ENCODE measurements around the gene RAD54L.
A peak's percentile ranks its signal among the peaks of the same experiment; 100 is the strongest.
"Not testable (repeated sequence)": the region's sequence is repeated elsewhere in the genome, so short reads cannot be mapped to it uniquely, and the experiment has no call there.

RAD54L gene

DNA sequence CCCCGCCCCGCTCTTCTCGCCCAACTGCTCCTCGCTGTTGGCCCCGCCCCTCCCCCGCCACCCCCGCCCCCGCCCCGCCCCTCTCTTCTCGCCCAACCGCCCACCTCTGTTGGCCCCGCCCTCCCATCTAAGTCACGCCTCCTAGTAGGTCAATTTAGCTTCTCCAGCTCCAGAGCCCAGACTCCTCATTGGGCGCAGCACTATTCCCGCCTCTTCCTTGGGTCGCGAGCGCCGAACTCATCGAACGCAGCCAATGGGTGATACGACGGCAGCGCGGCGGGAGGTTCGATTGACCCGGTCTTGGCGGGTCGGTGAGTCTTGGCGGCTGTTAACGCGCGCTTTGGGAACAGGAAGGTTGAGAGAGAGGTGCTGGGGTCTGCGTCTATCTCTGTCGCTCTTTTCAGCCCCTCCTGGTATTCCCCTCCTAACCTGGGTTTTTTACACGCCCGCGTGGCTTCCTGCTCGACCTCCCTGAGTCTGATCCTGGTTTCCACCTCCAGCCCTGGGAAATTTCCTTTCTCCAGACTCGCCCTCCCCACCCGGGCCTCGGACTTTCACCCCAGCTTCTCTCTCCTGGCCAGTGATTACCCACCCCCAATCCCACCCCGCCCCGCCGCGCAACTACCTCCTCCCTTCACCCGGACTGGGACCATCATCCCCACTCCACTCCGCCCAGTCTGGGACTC is at the start of gene RAD54L:
Gene RAD54L, plus strand, starts transcription at position 328 of the 686 bp plus-strand sequence. CDS start 643 bp downstream, outside the sequence.
- DNase-seq (ENCODE audit: low spot score): peak; percentile 98

DNA sequence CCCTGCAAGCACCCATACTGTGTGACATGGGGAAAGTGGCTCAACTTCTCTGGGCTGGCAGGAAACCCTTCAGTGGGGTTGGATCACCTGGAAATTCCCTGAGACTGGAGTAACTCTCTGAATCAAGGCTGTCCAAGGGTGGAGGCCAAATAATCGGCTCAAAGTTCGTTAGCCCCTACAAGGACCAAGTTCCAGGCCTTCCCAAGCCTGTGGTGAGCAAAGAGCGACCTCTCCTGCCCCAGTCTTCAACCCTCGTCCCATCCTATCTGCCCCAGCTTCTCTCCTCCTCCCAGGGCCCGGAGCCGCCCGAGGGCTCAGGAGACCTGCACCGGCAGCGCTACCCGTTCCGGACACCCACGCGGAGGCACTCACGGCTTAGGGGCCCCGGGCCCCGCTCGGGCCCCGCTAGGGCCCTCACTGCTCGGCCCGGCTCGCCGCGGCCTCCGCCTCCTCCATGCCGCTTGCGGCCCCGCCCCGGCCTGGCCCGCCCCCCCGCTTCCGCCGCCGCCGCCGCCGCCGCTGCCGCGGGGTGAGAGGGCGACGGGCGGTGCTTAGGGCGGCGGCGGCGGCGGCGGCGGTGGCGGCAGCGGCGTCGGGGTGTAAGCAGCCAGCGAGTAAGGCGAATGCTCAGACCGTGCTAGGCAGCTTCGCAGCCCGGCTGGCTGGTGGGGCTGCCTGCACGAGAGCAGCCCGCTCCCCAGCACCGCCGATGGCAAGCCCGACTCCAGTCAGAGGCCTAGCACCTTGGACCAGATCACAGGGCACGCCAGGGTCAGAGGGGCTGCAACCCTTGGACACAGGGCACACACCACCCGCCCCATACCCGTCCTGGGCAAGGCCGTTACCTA is 49.4 kb upstream of the RAD54L start, which contains the start of gene POMGNT1:
Gene POMGNT1, minus strand, starts transcription at position 471 of the 848 bp plus-strand sequence. CDS start 613 bp downstream, outside the sequence.
- DNase-seq (ENCODE audit: low spot score): peak; percentile 73

DNA sequence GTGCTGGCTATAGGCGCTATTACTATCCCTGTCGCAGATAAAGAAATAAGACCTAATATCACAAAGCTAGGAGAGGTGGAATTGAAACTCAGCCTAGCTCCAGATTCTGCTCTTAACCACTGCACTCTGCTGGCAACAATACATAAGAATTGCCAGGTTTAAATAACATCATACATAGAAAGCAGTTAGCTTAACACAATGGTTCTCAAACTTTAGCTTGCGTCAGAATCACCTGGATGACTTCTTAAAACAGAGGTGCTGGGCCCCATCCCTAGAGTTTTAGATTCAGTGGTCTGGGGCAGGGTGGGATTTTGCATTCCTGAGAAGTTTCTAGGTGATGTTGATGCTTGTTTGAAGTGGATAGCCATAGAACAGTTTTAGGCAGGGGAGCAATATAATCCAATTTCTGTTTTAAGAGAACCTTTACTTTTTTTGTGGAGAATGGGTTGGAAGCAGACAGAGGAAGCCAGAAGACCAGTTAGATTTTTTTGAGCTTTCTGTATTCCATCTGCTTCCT is 48.3 kb upstream of the RAD54L start:
- no peak for DNase-seq (ENCODE audit: low spot score)

DNA sequence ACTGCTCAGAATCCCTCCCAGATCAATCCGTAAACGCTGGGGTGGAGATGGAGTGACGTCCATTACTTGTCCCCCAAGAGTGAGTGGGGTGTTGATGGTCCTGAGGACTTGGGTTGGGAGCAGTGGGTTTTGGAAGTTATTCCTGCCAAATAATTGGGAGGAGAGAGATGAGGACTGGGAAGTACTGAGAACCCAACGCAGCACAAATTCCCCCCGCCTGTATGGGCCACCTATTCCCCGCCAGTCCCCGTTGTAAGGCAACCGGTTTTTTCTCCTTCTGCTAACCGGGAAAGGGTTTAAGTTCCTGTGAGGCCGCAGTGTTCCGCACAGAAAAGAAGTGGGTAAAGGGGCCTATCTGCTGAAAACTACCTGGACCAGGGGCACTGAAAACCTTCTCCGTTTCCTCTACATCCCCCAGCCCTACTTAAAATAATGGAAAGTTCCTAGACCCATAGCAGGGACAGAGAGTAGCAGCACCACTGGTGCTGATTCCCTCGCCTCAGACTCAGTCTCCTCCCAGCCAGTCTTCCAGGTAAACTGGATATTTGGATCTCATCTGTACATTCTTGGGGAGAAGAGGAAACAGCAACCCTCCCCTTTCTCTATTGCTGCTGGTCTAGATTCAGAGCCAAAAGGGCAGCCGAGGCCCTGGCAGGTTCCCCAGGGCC is 43.7 kb upstream of the RAD54L start:
- no peak for DNase-seq (ENCODE audit: low spot score)

DNA sequence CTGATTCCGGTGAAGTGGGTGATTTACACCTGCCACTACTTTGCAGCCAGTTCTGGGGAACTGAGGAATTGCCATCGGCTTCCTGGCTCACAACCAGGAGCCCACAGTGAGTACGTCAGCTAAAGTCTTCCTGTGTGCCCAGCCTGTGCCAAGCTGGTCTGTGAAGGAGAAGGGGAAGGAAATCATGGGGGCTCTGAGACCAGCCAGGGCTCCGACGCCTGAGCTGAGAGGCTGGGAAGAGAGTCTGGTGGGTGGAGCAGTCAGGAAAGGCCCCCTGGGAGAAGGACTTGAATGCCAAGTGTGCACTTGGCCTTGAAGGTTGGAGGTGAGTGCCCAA is 43.2 kb upstream of the RAD54L start:
- no peak for DNase-seq (ENCODE audit: low spot score)

DNA sequence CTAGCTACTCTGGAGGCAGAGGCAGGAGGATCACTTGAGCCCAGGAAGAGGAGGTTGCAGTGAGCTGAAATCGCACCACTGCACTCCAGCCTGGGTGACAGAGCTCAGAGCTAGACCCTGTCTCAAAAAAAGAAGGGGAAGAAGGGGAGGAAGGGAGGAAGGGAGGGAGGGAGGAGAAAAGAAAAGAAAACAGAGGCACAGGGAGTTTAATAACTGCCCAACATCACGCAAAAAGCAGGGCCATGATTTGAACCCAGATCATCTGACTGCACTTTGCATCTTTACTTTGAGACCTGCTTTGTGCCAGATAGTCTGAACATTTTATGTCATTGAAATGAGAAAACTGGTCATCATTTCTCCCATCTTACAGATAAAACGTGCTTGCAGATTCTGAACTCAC is 42.4 kb upstream of the RAD54L start:
- DNase-seq (ENCODE audit: low spot score): no peak

DNA sequence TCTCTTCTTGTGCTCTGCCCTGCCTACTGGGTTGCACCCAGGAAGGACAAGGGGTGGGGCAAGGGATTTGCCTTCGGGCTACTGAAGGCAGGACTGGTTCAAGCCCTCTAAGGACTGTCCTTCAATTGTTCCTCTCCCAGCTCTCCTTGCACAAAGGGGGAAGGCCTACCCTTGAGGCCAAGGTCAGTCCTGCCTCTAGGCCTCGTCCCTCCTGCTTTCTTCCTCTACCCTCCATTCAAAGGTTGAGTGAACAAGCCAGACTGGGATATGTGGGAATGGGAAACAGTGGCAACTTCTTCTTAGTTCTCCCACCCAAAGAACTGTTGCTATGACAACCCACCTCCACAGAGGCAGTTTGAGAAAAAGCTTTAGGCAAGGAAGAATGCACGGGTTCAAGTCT is 41.8 kb upstream of the RAD54L start:
- DNase-seq (ENCODE audit: low spot score): no peak

DNA sequence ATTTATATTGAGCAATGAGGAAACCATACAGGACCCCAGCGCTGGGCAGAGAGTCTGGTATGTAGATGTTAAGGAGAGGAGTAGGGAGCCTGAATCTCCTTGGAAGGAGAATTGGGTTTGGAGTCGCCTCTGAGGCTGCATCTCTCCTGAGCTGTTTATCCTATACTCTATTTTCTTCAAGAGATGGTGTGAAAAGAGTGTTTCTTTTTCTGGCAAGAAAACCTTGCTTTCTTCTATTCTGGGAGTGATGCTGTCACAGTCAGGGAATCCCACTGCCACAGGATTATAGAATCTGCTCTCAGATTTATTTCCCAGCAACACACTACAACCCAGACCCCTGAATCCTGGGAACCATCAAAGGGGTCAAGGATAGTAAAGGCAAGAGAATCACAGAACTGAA is 41.2 kb upstream of the RAD54L start:
- DNase-seq (ENCODE audit: low spot score): no peak

DNA sequence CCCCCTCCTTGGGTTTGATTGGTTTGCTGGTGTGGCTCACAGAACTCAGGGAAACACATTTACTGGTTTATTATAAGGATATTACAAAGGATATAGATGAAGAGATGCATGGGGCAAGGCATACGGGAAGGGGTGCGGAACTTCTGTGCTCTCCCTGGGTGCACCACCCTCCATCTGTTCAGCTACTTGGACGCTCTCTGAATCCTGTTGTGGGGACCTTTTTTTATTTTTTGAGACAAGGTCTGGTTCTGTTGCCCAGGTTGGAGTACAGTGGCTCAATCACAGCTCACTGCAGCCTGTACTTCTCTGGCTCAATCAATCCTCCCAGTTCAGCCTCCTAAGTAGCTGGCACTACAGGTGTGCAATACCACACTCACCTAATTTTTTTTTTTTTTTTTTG is 37.0 kb upstream of the RAD54L start:
- DNase-seq (ENCODE audit: low spot score): no peak

DNA sequence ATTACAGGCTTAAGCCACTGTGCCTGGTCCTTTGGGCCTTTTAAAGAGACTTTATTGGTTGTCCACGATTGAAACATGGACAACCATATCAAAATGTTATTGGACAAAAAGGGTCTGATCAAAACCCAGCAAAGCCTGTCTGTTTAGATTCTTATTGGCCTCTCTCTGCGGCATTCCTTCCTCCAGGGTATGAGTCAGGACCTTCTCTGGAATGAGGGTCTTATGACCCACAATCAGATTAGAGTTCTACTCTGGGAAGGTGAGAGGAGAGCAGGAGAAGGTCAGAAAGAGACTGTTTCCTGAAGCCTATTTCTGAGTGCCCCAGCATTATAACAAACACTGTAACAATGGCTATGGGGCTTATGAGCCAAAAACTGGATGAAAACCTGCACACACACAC is 36.5 kb upstream of the RAD54L start:
- no peak for DNase-seq (ENCODE audit: low spot score)

DNA sequence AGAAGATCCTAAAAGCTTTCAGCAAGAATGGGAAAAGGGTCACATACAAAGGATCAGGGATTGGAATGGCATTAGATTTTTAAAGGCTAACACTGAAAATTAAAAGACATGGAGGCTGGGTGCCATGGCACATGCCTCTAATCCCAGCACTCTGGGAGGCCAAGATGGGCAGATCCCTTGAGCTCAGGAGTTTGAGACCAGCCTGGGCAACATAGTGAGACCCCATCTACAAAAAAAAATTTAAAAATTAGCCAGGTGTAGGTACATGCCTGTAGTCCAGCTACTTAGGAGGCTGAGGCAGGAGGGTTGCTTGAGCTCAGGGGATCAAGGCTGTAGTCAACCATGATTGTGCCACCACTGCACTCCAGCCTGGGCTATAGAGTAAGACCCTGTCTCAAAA is 32.1 kb upstream of the RAD54L start:
- no peak for DNase-seq (ENCODE audit: low spot score)

DNA sequence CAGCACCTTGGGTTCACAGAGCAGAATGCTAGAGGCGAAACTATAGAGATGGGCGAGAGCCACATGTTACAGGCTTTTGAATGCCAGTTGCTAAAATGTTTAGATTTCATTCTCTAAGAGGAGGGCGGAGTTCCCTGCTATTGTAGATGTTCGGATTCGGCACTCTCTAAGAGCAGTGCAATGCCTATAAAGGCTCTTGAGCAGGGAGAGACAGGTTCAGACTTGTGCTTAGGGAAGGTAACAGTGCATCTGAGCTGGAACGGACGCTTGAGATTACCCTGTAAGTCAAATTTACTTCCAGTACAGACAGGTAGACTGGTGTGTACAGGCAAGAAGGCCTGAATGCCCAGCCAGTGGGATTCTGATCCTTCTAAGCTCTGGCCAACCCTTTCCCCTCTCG is 29.1 kb upstream of the RAD54L start:
- no peak for DNase-seq (ENCODE audit: low spot score)

DNA sequence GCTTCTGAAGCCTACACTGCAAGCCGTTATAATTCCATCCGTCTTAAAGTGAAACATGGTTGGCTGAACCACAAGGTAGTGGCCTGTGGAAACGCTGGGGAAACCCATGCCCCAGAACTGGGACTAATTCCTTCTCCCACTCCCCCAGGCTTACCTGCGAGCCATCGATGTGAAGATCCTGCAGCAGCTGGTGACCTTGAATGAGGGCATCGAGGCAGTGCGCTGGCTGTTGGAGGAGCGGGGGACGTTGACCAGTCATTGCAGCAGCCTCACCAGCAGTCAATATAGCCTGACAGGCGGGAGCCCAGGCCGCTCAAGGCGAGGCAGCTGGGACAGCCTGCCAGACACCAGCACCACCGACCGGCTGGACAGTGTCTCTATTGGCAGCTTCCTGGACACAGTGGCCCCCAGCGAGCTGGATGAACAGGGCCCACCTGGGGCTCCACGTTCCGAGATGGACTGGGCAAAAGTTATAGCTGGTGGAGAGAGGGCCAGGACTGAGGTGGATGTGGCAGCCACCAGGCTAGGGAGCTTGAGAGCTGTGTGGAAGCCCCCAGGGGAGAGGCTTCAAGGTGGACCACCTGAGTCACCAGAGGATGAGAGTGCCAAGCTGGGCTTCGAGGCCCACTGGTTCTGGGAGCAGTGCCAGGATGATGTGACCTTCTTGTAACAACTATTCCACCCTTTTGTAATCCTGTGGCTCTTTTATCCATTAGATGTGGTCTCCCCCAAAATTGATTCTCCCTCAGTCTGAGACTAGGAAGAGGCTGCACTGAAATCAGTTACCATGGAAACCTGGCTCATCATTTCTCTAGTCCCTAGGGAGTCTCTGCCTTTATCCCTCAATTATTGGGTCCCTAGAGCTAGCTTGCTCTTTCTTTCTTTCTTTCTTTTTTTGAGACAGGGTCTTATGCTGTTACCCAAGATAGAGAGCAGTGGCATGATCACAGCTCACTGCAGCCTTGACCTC is 27.7 kb upstream of the RAD54L start:
- no peak for DNase-seq (ENCODE audit: low spot score)

DNA sequence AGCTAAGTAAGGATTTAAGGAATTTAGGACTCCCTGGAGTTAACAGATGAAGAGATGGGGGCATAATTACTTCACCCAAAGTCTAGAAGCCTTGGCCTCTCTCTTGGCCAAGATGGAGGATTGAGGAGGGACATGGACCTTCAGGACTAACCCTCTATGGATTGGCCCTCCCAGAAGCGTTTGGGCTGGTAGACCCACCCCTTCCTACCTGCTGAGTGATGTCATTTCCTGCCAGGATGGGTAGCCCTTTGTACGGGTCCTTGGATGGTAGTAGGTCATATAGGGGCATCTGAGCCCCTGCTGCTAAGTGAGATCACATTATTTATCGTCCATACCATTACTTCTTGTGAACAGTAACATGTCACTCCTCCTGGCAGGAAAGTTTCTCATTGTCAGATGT is 26.8 kb upstream of the RAD54L start:
- DNase-seq (ENCODE audit: low spot score): no peak

DNA sequence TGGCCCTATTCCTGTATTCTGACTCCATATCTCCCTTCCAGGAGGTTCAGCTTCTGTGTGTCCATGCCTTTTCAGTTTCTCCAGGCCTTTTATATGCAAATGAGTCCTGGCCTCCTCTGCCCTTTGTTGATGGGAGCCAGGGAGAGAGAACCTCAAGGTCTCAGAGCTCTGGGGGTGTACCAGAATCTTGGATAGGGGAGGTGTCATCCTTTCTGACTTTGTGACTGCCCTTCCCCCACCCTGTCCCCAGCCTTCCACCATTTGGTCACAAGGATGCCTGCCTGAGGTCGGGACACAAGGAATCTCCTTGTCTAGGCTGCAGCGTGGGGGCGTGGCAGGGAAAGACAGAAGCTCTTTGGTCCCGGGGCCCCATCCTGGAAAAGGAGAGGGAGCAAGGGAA is 25.8 kb upstream of the RAD54L start:
- DNase-seq (ENCODE audit: low spot score): no peak

DNA sequence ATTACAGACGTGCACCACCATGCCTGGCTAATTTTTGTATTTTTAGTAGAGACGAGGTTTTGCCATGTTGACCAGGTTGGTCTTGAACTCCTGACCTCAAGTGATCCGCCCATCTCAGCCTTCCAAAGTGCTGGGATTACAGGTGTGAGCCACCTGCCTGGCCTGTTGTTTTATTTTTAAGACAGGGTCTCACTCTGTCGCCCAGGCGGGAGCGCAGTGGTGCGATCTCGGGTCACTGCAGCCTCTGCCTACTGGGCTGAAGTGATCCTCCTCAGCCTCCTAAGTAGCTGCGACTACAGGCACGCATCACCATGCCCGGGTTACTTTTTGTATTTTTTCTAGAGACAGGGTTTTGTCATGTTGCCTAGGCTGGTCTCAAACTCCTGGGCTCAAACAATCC is 24.5 kb upstream of the RAD54L start:
- DNase-seq (ENCODE audit: low spot score): not testable (repeated sequence)

DNA sequence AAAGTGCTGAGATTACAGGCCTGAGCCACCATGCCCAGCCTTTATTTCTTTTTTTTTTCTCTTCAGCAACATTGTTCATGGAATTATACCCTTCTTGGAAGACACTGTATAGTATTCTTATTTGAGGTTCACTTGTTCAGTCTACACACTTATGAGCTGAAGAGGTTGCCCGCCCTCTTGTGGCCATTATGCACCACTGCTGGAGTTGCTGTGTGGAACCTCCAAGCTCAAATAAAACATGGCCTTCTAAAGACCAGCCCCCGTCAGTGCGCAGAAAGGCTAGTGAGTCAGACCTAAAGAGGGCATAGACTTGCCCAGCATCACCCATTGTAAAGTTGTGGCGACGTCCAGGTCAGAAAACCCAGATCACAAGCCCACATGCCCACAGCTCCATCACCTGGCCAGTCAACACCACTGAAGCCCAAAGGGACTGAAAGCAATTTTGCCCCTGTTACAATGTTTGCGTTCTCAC is 24.1 kb upstream of the RAD54L start:
- peak; percentile 62 for DNase-seq (ENCODE audit: low spot score)

DNA sequence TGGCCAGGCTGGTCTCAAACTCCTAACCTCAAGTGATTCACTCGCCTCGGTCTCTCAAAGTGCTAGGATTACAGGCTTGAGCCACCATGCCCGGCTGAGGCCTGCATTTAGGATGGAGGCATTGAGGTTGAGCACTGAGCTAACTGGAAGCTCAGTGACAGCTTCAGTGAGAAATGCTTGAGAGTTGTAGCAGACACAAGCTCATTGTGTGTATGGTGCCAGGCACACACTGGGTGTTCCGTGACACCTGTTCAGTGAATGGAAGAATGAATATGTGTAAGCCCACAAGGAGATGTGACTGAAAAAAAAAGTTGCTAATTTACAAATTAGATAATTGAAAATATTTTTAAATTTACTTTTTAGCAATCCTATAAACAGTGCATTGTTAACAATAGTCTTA is 22.6 kb upstream of the RAD54L start:
- no peak for DNase-seq (ENCODE audit: low spot score)

DNA sequence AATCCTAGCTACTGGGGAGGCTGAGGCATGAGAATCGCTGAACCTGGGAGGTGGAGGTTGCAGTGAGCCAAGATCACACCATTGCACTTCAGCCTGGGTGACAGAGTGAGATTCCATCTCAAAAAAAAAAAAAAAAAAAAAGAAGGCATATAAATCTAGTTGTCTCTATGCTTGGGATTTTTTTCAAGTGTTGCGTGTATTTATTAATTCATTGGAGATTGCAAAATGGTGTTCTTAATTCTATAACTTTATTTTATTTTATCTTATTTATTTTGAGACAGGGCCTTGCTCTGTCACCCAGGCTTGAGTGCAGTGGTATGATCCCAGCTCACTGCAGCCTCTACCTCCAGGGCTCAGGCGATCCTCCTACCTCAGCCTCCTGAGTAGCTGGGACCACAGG is 16.3 kb upstream of the RAD54L start:
- not testable (repeated sequence) for DNase-seq (ENCODE audit: low spot score)

DNA sequence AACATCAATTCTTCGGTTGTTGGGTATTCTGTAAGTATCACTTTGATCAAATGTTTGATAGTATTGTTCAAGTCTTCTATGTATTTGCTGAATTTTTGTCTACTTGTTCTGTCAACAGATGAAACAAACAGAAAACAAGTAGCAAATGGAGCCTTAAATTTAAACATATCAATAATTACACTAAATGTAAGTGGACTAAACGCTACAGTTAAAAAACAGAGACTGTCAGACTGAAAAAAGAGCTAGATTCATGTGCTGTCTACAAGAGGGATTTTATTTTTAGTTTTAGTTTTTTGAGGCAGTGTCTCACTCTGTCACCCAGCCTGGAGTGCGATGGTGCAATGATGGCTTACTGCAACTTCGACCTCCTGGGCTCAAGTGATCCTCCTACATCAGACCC is 10.7 kb upstream of the RAD54L start:
- DNase-seq (ENCODE audit: low spot score): no peak

DNA sequence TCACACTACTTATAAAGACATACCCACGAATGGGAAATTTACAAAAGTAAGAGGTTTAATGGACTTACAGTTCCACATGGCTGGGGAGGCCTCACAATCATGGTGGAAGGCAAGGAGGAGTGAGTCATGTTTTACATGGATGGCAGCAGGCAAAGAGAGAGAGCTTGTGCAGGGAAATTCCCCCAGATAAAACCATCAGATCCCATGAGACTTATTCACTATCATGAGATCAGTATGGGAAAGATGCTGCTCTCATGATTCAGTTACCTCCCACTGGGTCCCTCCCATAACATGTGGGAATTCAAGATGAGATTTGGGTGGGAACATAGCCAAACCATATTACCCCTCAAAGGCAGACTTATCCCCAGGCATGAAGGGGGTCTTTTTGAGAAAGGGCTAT is 8.7 kb upstream of the RAD54L start:
- not testable (repeated sequence) for DNase-seq (ENCODE audit: low spot score)

Measured in CD4-positive, alpha-beta T cell treated with Interleukin-15 for 4 hours (primary cell).